NCI-H226 (cell line): ENCODE measurements around the gene RNASE3.
"Not testable (repeated sequence)": the region's sequence is repeated elsewhere in the genome, so short reads cannot be mapped to it uniquely, and the experiment has no call there.

Experiments
- DNase-seq: peaks from one replicate; pipeline ENCODE4 v3.0.0-alpha.2; 2015

Gene RNASE3

GRCh38 chr14:20891126-20891825 is at the start of gene RNASE3:
Gene RNASE3 (plus strand): TSS chr14:20891385. CDS start chr14:20891687, 302 bp downstream.
- not testable (repeated sequence) for DNase-seq

- DNase-seq: no peak
These were observed 44.6 kb upstream of the RNASE3 start for GRCh38 chr14:20846560-20846959.

GRCh38 chr14:20848316-20848954 is 42.8 kb upstream of the RNASE3 start:
- DNase-seq: no peak

- no peak for DNase-seq
These were observed 42.1 kb upstream of the RNASE3 start for GRCh38 chr14:20848955-20849570.

- DNase-seq: no peak
These were observed 38.1 kb upstream of the RNASE3 start for GRCh38 chr14:20853042-20853441.

- peak; percentile 18 for DNase-seq
These were observed 35.4 kb upstream of the RNASE3 start for GRCh38 chr14:20855652-20856291.

GRCh38 chr14:20857207-20857606 is 34.0 kb upstream of the RNASE3 start:
- DNase-seq: no peak

- peak; percentile 4 for DNase-seq
These were observed 33.4 kb upstream of the RNASE3 start for GRCh38 chr14:20857630-20858261.

- DNase-seq: no peak
These were observed 25.0 kb upstream of the RNASE3 start for GRCh38 chr14:20866194-20866593.

GRCh38 chr14:20866963-20867362 is 24.2 kb upstream of the RNASE3 start:
- no peak for DNase-seq

- DNase-seq: no peak
These were observed 17.6 kb upstream of the RNASE3 start for GRCh38 chr14:20873370-20874177.

- DNase-seq: no peak
These were observed 14.2 kb upstream of the RNASE3 start for GRCh38 chr14:20877016-20877415.

GRCh38 chr14:20878695-20879094 is 12.5 kb upstream of the RNASE3 start:
- DNase-seq: no peak

GRCh38 chr14:20881229-20881628 is 10.0 kb upstream of the RNASE3 start:
- DNase-seq: not testable (repeated sequence)

- DNase-seq: not testable (repeated sequence)
These were observed 8.4 kb upstream of the RNASE3 start for GRCh38 chr14:20882787-20883186.

GRCh38 chr14:20888411-20888810 is 2.8 kb upstream of the RNASE3 start:
- DNase-seq: not testable (repeated sequence)

GRCh38 chr14:20895322-20895721 is 4.1 kb downstream of the RNASE3 start:
- DNase-seq: not testable (repeated sequence)

GRCh38 chr14:20904393-20905029 is 13.3 kb downstream of the RNASE3 start:
- no peak for DNase-seq

- DNase-seq: no peak
These were observed 14.5 kb downstream of the RNASE3 start for GRCh38 chr14:20905676-20906075.

GRCh38 chr14:20907214-20907613 is 16.0 kb downstream of the RNASE3 start:
- no peak for DNase-seq

GRCh38 chr14:20910822-20911221 is 19.6 kb downstream of the RNASE3 start:
- DNase-seq: not testable (repeated sequence)
